Posterior vena cava (tissue), 2 donors: ENCODE results near the gene MYL1. TPM values are rescaled to one million over a fixed set of nuclear protein-coding genes. Genes with fewer than 3 reads are reported as not detected.

ENCODE experiments used
- DNase-seq: peaks from one replicate; pipeline ENCODE4 v3.0.0-alpha.2; 2020; ENCODE audit warnings: low spot score
- intact Hi-C, 2 donors: fragments of 100-400 bp; cut with DNase I; formaldehyde crosslinking; loops; one replicate each; pipeline versions ENCODE4 v1.14.1 to v1.14.2; 2022 to 2023
- total RNA-seq, 2 donors: library from RNA; stranded (reverse); fragmentation: NEBNext Ultra II Directional; extraction: Animal tissue kit (Norgen Biotek cat#: 25700); gene quantifications; one replicate each; pipeline ENCODE4 v1.2.1, GENCODE V29; 2021
- donor health status: DM: yes; HTN: yes; CAD: no.
- donor health status: DM: yes; HTN: yes; CAD: no.

The MYL1 gene
- total RNA-seq, 2 donors from 2014 or later: not detected

- DNase-seq: no peak
- intact Hi-C loops: no loop called here
Observed at GRCh38 chr2:210271300-210271699, 43.7 kb downstream of the MYL1 start.

DNA sequence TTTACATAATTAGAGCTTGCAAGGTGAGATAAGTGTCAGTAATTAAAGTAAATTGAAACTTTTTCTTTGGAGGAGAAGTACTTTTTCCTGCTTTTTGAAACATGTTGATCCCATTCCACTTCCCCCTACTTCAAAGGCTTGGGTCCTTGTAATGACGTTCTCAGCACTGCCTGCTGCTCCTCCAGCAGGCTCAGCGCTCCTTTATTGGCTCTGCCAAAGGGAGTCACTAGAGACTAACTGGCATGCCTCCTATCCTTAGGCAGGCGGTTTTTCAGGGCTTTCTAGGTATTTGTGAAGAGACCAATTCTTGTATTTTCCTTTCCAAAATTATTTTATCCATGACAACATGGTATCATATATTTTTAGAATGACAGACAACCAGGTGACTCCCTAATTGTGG lies 45.8 kb downstream of the MYL1 start:
- no peak for DNase-seq
- intact Hi-C loops: no loop called here

DNA sequence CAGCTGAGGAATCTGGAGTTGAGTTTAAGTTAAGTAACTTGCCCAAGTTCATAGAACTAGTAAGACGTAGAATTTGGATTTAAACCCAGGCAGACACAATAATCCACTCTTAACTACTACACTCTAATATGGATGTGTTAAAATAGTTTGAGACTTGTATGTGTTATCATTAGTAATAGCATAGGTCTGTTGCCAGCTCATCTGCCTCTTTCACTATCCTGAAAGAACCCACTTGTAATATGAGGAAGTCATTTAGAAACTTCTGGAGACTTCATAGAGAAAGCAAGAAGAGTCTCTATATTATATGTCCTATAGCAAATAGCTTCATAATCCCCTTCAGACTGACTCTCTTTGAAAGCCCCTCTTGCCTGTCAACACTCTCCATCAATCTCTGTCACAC lies 46.7 kb downstream of the MYL1 start:
- no peak for DNase-seq
- intact Hi-C loops: no loop called here

GRCh38 chr2:210267698-210268097 lies 47.3 kb downstream of the MYL1 start:
- no peak for DNase-seq
- intact Hi-C loops: no loop called here

- DNase-seq: no peak
- intact Hi-C loops: no loop called here
Observed at GRCh38 chr2:210264282-210264681, 50.7 kb downstream of the MYL1 start.

DNA sequence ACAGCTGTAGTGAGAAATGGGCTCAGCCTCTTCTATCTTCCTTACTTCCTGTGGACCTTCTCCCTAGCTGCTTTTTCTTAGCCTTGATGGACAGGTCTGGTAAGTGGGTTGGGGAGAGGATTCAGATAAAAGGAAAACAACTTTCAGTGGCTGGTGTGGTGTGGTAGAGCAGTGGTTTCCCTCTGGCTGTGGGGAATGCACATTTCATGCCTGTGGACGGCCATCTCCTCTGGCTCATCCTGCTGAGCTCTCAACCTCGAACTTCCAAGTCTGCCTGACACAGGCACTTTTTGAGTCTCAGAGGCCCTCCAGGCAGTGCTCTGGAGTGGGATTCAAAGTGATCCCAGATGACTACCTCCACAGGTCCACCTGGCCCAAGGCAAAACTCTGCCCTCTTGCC lies 51.1 kb downstream of the MYL1 start:
- DNase-seq: no peak
- intact Hi-C loops: no loop called here

GRCh38 chr2:210262036-210262435 lies 52.9 kb downstream of the MYL1 start:
- DNase-seq: no peak
- intact Hi-C loops: no loop called here

DNA sequence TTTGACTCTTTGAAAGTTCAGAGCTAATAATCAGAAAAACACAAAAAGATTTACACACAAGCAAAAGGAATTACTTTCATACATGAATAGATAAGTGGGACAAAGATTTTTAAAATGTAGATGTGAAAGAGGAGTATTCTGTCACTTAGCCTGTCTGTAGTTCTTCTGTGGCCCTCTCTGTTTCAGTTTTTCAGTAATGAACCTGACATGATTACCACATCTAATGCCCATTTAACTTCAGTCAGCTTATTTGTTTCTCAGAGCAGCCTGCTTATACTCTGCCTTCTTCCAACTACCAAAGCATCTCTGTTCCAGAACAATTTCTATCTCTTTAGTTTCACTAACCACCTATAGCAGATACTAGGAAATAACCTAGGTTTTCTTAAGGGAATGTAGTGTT lies 55.3 kb downstream of the MYL1 start:
- intact Hi-C loops: no loop called here
- DNase-seq: no peak

- intact Hi-C loops: no loop called here
Observed at GRCh38 chr2:210252699-210253606, 62.0 kb downstream of the MYL1 start.

DNA sequence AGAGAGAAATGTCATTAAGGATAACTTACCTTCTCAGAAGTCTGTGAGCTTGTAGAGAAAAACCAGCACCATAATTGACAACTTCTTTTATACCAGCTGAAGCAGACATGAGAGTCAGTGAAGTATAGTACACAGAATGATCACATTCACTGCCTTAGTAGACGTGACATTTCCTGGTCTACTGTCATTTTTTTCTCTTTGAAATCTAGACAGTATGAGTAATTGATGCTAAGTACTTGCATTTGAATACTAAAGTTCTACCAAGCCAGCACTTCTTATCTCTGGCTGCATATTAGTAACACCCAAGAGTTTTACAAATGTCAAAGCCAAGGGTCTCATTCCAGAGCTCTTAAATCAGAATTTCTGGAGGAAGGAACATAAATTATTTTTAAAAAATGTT lies 64.4 kb downstream of the MYL1 start:
- intact Hi-C loops: no loop called here
- no peak for DNase-seq

More at GRCh38 chr2:210252699-210253606, 62.0 kb downstream of the MYL1 start:
- DNase-seq: no peak

Other genes starting within 250 kb of the MYL1 start
- 10 to 100 TPM; 25.7 to 28.8 TPM for gene KANSL1L, start 143.8 kb downstream of the MYL1 start, total RNA-seq
- 1 to 10 TPM; 5.0 to 9.7 TPM for gene ACADL, start 89.7 kb downstream of the MYL1 start, total RNA-seq
- gene LANCL1, start 161.6 kb upstream of the MYL1 start, total RNA-seq: 10 to 100 TPM; 36.8 to 42.0 TPM
- 1 to 10 TPM; 2.7 to 5.5 TPM for gene CPS1, start 241.4 kb upstream of the MYL1 start, total RNA-seq